ENCODE results near the gene PLD5.
"Not testable (repeated sequence)": the region's sequence is repeated elsewhere in the genome, so short reads cannot be mapped to it uniquely, and the experiment has no call there.

Gene PLD5

DNA sequence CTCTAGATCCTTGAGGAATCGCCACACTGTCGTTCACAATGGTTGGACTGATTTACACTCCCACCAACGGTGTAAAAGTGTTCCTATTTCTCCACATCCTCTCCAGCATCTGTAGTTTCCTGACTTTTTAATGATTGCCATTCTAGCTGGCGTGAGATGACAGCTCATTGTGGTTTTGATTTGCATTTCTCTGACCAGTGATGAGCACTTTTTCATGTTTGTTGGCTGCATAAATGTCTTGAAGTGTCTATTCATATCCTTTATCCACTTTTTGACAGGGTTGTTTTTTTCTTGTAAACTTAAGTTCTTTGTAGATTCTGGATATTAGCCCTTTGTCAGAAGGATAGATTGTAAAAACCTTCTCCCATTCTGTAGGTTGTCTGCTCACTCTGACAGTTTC lies 465.9 kb downstream of the PLD5 start:
- DNase-seq (ENCODE audit: low spot score), result not testable (repeated sequence)

DNA sequence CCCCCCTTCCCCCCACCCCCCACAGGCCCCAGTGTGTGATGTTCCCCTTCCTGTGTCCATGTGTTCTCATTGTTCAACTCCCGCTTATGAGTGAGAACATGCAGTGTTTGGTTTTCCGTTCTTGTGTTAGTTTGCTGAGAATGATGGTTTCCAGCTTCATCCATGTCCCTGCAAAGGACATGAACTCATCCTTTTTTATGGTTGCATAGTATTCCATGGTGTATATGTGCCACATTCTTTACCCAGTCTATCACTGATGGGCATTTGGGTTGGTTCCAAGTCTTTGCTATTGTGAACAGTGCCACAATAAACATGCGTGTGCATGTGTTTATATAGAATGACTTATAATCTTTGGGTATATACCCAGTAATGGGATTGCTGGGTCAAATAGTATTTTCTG lies 466.3 kb downstream of the PLD5 start:
- DNase-seq (ENCODE audit: low spot score), result not testable (repeated sequence)

DNA sequence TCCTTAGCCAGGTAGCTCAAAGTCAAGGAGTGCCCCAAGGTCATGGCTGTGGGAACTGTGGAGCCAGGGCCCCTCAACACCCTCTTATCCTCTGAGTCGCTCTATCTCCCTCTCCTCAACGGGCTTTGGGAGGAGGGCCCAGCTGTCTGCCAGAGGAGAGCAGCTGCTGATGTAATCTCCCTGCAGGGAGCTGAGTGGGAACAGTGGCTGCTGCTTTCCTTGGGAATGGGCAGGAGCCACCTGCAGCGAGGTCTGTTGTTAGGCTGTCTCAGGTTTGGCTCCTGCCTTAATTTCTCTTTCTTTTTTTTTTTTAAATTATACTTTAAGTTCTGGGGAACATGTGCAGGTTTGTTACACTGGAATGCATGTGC lies 466.8 kb downstream of the PLD5 start:
- no peak for DNase-seq (ENCODE audit: low spot score)

DNA sequence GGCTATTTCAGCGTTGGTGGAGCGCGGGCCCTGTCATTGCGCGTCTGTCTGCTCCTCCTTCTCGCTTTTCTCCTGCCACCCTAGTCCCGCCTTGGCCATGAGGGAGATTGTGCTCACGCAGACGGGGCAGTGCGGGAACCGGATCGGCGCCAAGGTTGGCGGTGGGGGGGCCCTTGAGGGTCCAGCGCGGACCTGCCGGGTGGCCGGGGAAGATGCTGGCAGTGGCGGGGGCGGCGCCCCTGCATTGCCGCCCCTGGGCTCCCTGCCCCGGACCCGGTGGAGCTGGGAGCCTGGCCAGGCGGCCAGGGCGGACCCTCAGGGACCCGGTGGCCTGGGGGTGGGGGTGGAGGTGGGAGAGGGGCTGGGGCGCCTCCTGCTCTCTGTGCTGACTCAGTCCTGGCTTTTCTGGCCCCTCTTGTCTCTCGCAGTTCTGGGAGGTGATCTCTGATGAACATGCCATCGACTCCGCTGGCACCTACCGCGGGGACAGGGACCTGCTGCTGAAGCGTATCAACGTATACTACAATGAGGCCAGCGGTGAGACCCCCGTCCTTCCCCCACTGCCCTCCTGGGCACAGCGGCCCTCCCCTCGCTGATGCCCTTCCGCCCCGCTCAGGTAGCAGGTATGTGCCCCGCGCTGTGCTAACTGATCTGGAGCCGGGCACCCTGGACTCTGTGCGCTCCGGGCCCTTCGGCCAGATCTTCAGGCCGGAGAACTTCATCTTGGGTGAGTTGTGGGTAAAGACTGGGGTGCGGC lies 467.3 kb downstream of the PLD5 start:
- DNase-seq (ENCODE audit: low spot score), result no peak

DNA sequence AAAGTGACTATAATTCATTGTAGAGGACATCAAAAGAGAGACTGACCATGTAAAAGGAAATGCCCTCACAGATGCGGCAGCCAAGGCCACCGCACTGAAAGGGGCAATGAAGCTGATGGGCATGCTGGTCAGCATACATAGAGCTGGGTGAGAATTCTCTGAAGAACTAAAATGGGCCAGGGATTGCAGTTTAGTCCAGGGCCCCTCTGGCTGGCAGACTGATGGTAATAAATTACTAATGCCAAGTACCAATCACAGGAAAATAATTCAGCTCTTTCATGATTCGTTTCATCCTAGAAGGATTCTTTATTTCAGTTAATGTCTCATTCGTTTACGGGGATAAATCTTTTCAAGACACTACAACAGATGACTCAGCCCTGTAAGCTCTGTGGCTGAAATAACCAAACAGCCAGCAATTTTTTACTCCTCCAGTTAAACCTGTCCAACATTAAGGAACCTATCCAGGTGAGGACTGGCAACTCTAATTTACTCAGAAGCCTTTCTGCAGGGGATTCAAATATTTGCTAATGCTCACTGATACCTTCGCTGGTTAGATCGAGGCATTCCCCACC lies 468.7 kb downstream of the PLD5 start:
- no peak for DNase-seq (ENCODE audit: low spot score)

DNA sequence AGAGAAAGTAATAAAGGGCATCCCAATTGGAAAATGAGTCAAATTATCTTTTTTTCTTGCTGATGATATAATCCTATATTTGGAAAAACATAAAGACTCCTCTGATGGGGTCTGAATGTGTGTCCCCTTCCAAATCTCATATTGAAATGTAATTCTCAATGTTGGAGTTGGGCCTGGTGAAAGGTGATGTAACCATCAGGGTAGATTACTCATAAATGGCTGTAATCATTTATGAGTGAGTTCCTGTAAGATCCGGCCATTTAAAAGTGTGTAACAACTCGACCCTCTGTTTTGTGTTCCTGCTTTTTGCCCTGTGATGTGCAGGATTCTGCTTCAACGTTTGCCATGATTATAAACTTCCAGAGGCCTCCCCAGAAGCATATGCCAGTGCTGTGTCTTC lies 481.3 kb downstream of the PLD5 start:
- DNase-seq (ENCODE audit: low spot score), result no peak

DNA sequence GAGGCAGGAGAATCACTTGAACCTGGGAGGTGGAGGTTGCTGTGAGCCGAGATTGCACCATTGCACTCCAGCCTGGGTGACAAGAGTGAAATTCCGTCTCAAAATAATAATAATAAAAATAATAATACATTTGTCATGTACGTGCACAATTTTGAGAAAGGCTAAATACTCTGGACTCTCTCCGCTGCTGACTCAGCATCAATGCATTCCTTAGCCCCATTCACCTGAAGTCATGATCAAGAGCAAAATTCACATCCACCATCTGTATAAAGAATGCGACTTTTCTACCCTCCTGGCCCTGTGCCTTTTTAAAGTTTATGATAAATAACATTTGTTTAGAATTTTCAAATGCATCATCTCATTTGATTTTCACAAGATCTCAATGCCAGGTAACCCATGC lies 490.1 kb downstream of the PLD5 start:
- DNase-seq (ENCODE audit: low spot score), result no peak

DNA sequence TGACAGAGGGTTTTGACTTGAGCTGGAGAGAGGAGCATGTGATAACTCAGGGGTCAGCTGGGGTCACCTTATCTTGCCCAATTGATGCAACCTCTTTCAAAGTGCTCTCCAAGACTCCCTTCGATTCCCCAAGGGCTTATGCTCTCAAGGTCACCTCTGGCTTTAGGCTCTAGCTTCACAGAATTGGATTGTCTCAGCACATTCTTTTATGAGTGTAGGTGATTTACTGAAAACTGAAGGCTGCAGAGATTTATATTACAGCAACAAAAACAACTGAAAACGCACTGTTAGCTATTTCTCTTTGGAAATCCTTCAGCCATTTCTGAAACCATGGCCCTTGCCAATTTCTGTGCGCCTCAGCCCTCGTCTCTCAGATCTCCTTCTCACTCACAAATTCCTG lies 491.1 kb downstream of the PLD5 start:
- DNase-seq (ENCODE audit: low spot score), result no peak

All from SW480 (cell line).